ENCODE measurements around the gene SLCO3A1. TPM values are rescaled to one million over a fixed set of nuclear protein-coding genes. Genes with fewer than 3 reads are reported as not detected.

Gene SLCO3A1
- total and polyA plus RNA-seq, 2 experiments from 2014 or later = 1.9 to 6.9 TPM

GRCh38 chr15:92097474-92098178 is 244.1 kb downstream of the SLCO3A1 start:
- Histone ChIP-seq H2AFZ (no peak overlapping the region), H3K36me3 (ENCODE audit: low read depth) (no peaks in the 10 kb centered on the region), H3K79me2 (ENCODE audit: insufficient read depth) (no peaks in the 10 kb centered on the region), H4K20me1 (ENCODE audit: insufficient read depth) (no peaks in the 10 kb centered on the region), H3K4me3 (no peak overlapping the region), H3F3A (ENCODE audit: insufficient read depth) (no peaks in the 10 kb centered on the region), H3K27me3 (replicated peaks; ENCODE audit: insufficient read depth) (no peaks in the 10 kb centered on the region), H3K4me2 (ENCODE audit: unreplicated experiment) (no peak overlapping the region), H3K9me2 (ENCODE audit: insufficient read depth) (no peaks in the 10 kb centered on the region), H3K4me1 (ENCODE audit: insufficient read depth) (no peaks in the 10 kb centered on the region), H3K9ac (no peak overlapping the region), H3K9me3 (ENCODE audit: low read depth) (no peaks in the 10 kb centered on the region), H3K27ac (no peak overlapping the region)
- WGBS, 2 experiments (ENCODE audit: low coverage in 1 of 2, low lambda C conversion rate in 2 of 2, missing lambda C conversion rate in 2 of 2) = 32 to 33% methylated on average over 17 of the region's 17 CpGs
- TF ChIP-seq EZH2phosphoT487 (IDR thresholded peaks at IDR 0.05; ENCODE audit: insufficient read depth, low read depth) (no peak), EZH2 (IDR thresholded peaks at IDR 0.05; ENCODE audit: insufficient read depth, poor library complexity, severe bottlenecking) (no peak)
- DNase-seq = peak; percentile 77
- in situ Hi-C loops (cut with MboI) = loop anchor here (10.0 to 25.0 kb wide), 3 partner anchors 127 to 607 kb away; no protein-coding TSS in a partner anchor

GRCh38 chr15:92098869-92099268 is 245.4 kb downstream of the SLCO3A1 start:
- H3K27ac ChIP-seq = no peak overlapping the region
- TF ChIP-seq EZH2phosphoT487 (IDR thresholded peaks at IDR 0.05; ENCODE audit: insufficient read depth, low read depth) (no peak), EZH2 (IDR thresholded peaks at IDR 0.05; ENCODE audit: insufficient read depth, poor library complexity, severe bottlenecking) (no peak)
- DNase-seq = no peak
- H3K27me3 ChIP-seq (replicated peaks; ENCODE audit: insufficient read depth) = no peaks in the 10 kb centered on the region
- no peaks in the 10 kb centered on the region for H3K4me1 ChIP-seq (ENCODE audit: insufficient read depth)
- no peak overlapping the region for H3K4me3 ChIP-seq
- H3K9me2 ChIP-seq (ENCODE audit: insufficient read depth) = no peaks in the 10 kb centered on the region
- in situ Hi-C loops (cut with MboI) = loop anchor here (10.0 to 25.0 kb wide), 3 partner anchors 126 to 606 kb away; no protein-coding TSS in a partner anchor
- H4K20me1 ChIP-seq (ENCODE audit: insufficient read depth) = no peaks in the 10 kb centered on the region
- H3K4me2 ChIP-seq (ENCODE audit: unreplicated experiment) = no peak overlapping the region
- H3K36me3 ChIP-seq (ENCODE audit: low read depth) = no peaks in the 10 kb centered on the region
- WGBS, 2 experiments (ENCODE audit: low coverage in 1 of 2, low lambda C conversion rate in 2 of 2, missing lambda C conversion rate in 2 of 2) = 83 to 84% methylated on average over 5 of the region's 5 CpGs
- no peaks in the 10 kb centered on the region for H3K9me3 ChIP-seq (ENCODE audit: low read depth)
- no peaks in the 10 kb centered on the region for H3K79me2 ChIP-seq (ENCODE audit: insufficient read depth)
- no peak overlapping the region for H2AFZ ChIP-seq
- H3F3A ChIP-seq (ENCODE audit: insufficient read depth) = no peaks in the 10 kb centered on the region
- no peak overlapping the region for H3K9ac ChIP-seq

GRCh38 chr15:92100301-92100700 is 246.8 kb downstream of the SLCO3A1 start:
- no peaks in the 10 kb centered on the region for H4K20me1 ChIP-seq (ENCODE audit: insufficient read depth)
- H3K9ac ChIP-seq = no peak overlapping the region
- H3K79me2 ChIP-seq (ENCODE audit: insufficient read depth) = no peaks in the 10 kb centered on the region
- 80 to 87% methylated on average over 2 of the region's 2 CpGs for WGBS, 2 experiments (ENCODE audit: low coverage in 1 of 2, low lambda C conversion rate in 2 of 2, missing lambda C conversion rate in 2 of 2)
- H3K36me3 ChIP-seq (ENCODE audit: low read depth) = no peaks in the 10 kb centered on the region
- no peaks in the 10 kb centered on the region for H3K9me3 ChIP-seq (ENCODE audit: low read depth)
- in situ Hi-C loops (cut with MboI) = no loop called here
- no peaks in the 10 kb centered on the region for H3K4me1 ChIP-seq (ENCODE audit: insufficient read depth)
- no peak overlapping the region for H3K4me3 ChIP-seq
- H3F3A ChIP-seq (ENCODE audit: insufficient read depth) = no peaks in the 10 kb centered on the region
- no peaks in the 10 kb centered on the region for H3K27me3 ChIP-seq (replicated peaks; ENCODE audit: insufficient read depth)
- no peak overlapping the region for H3K4me2 ChIP-seq (ENCODE audit: unreplicated experiment)
- no peak for DNase-seq
- TF ChIP-seq EZH2 (IDR thresholded peaks at IDR 0.05; ENCODE audit: insufficient read depth, poor library complexity, severe bottlenecking) (no peak), EZH2phosphoT487 (IDR thresholded peaks at IDR 0.05; ENCODE audit: insufficient read depth, low read depth) (no peak)
- H3K27ac ChIP-seq = no peak overlapping the region
- no peaks in the 10 kb centered on the region for H3K9me2 ChIP-seq (ENCODE audit: insufficient read depth)
- H2AFZ ChIP-seq = no peak overlapping the region

GRCh38 chr15:92100751-92101150 is 247.2 kb downstream of the SLCO3A1 start:
- H3K4me3 ChIP-seq = no peak overlapping the region
- WGBS, 2 experiments (ENCODE audit: low coverage in 1 of 2, low lambda C conversion rate in 2 of 2, missing lambda C conversion rate in 2 of 2) = 87 to 97% methylated on average over 2 of the region's 2 CpGs
- H3K79me2 ChIP-seq (ENCODE audit: insufficient read depth) = no peaks in the 10 kb centered on the region
- no peaks in the 10 kb centered on the region for H3K4me1 ChIP-seq (ENCODE audit: insufficient read depth)
- no peak for TF ChIP-seq EZH2phosphoT487 (IDR thresholded peaks at IDR 0.05; ENCODE audit: insufficient read depth, low read depth)
- TF ChIP-seq EZH2 (IDR thresholded peaks at IDR 0.05; ENCODE audit: insufficient read depth, poor library complexity, severe bottlenecking) = no peak
- H3K9me2 ChIP-seq (ENCODE audit: insufficient read depth) = no peaks in the 10 kb centered on the region
- no peak overlapping the region for H3K27ac ChIP-seq
- H3K27me3 ChIP-seq (replicated peaks; ENCODE audit: insufficient read depth) = no peaks in the 10 kb centered on the region
- H3K9ac ChIP-seq = no peak overlapping the region
- in situ Hi-C loops (cut with MboI) = no loop called here
- DNase-seq = no peak
- no peaks in the 10 kb centered on the region for H3K9me3 ChIP-seq (ENCODE audit: low read depth)
- H3K36me3 ChIP-seq (ENCODE audit: low read depth) = no peaks in the 10 kb centered on the region
- no peak overlapping the region for H2AFZ ChIP-seq
- no peaks in the 10 kb centered on the region for H3F3A ChIP-seq (ENCODE audit: insufficient read depth)
- H4K20me1 ChIP-seq (ENCODE audit: insufficient read depth) = no peaks in the 10 kb centered on the region
- H3K4me2 ChIP-seq (ENCODE audit: unreplicated experiment) = no peak overlapping the region

Measured in GM23248 (cell line).